Stimulated activated CD8-positive, alpha-beta memory T cell treated with anti-CD3 and anti-CD28 coated beads, Interleukin-15, amount 100 ng/mL, for 4 hours (primary cell): ENCODE results near the gene NOP10.
"Not testable (repeated sequence)": the region's sequence is repeated elsewhere in the genome, so short reads cannot be mapped to it uniquely, and the experiment has no call there.

Experiments
- DNase-seq, 2 donors: peaks; one replicate each; pipeline ENCODE4 v3.0.0-alpha.2; 2020; ENCODE audit warnings: low read depth in 2 of 2

Gene NOP10

DNA sequence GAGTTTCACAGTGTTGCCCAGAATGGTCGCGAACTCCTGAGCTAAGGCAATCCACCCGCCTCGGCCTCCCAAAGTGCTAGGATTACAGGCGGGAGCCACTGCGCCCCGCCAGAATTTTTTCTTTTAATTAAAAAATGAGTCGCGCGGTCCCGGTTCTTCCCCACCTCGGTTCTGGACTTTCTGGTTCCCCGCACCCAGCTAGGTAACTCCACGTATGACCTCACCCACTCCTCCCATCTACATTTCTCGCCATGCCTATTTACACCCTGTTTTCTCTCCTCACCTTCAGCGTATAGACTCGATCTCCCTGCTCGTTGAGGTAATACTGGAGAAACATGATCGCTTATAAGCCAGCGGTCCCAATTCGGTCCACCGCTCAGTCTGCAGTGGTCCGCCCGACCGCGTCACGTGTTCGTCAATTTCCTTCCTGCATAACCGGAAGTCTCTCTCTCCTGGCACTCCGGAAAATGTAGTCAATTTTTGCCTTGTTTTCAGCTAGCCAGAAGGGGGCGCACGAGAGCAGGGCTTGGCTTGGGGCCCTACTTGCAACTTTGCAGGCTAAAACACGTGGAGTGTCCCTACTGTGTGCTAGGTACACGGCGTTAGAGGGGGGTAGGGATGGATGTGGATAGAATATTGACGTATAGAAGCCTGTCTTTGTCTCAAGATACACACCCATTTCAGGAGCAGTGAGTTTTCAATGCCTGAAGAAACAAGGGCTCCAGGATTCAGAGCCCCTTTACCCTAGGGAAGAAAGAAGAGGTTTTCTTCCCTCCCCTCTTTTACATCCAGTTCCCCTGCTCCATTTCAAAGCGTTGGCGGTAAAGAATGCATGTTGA lies at the start of gene NOP10, which contains the start of gene NUTM1:
Gene NOP10 (minus strand): TSS at position 400 of the 839 bp plus-strand sequence. CDS start 63 bp downstream, at position 337.
Gene NUTM1 (plus strand): TSS at position 579 of the 839 bp plus-strand sequence. CDS start 382 bp downstream, outside the sequence.
- peak; percentile 83 to 88 for DNase-seq

GRCh38 chr15:34389594-34390086 lies 46.7 kb upstream of the NOP10 start:
- DNase-seq: not testable (repeated sequence)

DNA sequence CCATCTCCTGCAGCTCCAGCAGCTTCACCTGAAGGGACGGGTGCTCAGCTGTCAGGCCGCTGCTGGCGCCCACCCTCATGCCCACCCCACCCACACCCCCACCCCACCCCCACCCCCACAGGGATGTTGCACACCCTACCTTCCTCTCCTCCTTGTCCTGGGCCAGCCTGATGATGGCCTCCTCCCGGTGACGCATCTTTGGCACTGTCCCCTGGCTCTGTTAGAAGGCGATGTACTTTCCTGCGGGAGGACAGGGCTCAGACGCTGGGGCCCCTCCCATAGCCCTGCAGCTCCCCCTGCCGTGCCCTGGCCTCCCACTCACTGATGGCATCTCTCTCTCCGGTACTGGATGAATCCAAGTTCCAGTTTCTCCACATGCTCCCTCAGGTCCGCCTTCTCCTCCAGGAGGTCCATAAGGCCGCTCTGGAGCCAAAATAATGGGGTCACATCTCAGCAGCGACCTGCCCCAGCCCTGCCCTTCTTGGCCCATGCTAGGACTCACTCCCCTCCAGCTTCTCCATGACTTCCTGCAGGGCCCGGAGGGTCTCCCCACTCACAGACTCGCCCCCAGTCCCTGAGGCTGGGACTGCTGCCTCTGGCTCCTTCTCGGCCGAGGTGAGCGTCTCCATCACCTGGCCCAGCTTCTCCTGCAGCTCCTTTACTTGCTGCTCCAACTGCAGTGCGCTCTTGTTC lies 39.0 kb upstream of the NOP10 start:
- DNase-seq: not testable (repeated sequence)

DNA sequence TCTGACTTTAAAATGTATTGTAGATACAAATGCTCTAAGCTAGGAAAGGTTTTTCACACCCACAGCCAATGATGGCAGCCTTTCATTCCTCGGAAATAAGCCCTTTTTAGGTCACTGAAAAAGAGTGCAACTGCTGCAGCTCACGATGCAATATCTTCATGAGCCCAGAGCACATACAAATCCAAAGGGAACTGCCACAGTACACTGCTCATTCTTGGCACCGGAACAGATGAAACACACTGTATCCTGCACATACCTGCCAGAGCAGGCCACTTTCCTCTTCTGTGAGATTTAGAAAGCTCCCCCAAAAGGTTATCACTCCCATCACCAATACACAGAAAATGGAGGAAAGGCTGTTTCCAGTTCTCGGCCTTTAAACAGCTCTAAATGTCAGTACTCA lies 37.6 kb upstream of the NOP10 start:
- not testable (repeated sequence) for DNase-seq

DNA sequence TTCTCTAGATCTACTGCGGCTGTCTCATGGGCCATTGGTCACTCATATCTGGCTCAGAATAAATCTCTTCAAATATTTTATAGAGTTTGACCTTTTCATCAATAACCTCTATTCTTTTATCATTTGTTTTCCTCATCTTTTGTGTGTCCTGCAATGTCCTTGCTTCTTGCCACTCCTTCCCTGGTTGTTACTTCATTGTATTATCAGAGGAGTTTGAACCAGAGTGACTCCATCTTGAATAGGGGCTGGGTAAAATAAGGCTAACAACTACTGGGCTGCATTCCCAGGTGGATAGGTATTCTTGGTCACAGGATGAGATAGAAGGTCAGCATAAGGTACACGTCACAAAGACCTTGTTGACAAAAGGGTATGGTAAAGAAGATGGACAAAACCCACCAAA lies 33.9 kb upstream of the NOP10 start:
- no peak for DNase-seq

- not testable (repeated sequence) for DNase-seq
Observed at GRCh38 chr15:34375541-34375940, 32.6 kb upstream of the NOP10 start.

- no peak for DNase-seq
Observed at GRCh38 chr15:34374816-34375215, 31.9 kb upstream of the NOP10 start.

DNA sequence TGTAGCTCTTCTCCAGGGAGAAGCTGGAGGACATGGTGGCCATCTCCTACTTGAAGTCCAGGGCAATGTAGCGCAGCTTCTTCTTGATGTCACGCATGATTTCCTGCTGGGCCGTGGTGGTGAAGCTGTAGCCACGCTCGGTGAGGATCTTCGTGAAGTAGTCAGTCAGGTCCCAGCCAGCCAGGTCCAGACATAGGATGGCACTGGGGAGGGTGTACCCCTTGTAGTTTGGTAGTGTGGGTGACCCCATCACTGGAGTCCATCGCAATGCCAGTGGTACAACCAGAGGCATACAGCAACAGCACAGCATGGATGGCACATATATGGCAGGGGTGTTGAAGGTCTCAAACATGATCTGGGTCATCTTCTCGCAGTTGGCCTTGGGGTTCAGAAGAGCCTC lies 31.0 kb upstream of the NOP10 start:
- no peak for DNase-seq

- no peak for DNase-seq
Observed at GRCh38 chr15:34370643-34371042, 27.7 kb upstream of the NOP10 start.

GRCh38 chr15:34370129-34370528 lies 27.2 kb upstream of the NOP10 start:
- no peak for DNase-seq

DNA sequence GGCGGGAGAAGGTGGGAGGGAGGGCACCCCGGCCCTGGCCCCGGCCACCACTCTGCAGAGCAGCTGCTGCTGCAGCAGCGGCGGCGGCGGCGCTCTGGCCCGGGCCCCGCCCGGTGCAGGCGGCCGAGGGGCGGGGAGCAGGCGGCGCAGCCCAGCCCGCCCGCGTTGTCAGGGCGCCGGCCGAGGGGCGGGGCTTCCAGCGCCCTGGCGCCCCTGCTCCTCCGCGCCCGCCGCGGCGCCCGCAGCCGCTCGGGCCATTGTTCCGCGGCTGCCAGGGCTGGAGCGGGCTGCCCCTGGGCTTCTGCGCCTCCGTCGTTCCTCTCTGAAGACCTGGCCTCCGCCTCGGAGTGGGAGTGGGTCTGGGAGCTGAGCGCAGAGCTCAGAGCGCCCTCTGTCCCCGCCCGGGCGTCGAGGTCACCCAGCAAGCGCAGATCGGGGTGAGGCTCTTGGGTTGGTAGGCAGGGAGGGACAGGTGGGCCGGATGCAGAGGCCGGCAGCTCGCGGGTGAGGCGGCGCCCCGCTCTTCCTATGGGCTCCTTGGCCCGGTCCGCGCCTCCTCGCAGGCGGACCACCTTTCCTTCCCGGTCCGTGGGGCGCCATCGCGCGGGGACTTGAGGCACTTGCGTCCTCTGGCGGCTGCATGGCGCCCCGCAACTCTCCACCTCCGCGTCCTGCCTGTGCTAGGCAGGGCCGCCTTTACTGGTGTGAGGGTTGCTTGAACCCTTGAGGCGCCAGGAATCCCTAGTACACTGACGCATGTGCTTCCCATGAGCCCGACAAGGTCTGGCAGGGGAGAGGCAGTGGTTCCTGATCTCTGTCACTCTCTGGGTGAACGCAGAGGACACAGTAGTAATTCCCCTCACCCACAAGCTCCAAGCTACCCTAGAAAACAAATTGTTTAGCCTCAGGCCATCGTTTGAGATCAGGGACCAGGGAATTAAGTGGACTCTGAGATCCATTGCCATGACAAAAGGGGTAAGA lies 24.5 kb upstream of the NOP10 start, which contains the start of gene LPCAT4:
Gene LPCAT4 (minus strand): TSS at position 96 of the 981 bp plus-strand sequence. CDS start 96 bp downstream, outside the sequence.
- DNase-seq: peak; percentile 73 to 74

GRCh38 chr15:34366271-34367065 lies 23.5 kb upstream of the NOP10 start:
- peak in 1 of 2 donors; percentile 17 for DNase-seq

DNA sequence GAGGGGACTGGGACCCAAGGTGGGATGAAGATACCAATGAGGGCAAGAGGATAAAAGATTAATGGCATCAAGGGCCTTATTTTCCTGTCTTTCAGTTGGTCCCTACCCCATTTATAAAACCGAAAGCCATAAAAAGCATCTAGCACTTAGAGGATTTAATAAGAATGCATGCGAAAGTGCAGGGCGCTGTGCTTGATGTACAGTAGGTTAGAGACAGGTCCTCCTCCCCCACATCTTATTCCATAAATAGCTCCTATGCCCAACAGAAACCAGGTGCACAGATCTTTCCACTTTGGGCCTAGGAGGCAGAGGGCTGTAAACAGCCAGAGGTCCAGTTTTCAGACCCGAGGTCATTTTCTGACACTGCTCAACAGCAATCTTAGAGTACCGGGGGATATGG lies 22.9 kb upstream of the NOP10 start:
- no peak for DNase-seq

DNA sequence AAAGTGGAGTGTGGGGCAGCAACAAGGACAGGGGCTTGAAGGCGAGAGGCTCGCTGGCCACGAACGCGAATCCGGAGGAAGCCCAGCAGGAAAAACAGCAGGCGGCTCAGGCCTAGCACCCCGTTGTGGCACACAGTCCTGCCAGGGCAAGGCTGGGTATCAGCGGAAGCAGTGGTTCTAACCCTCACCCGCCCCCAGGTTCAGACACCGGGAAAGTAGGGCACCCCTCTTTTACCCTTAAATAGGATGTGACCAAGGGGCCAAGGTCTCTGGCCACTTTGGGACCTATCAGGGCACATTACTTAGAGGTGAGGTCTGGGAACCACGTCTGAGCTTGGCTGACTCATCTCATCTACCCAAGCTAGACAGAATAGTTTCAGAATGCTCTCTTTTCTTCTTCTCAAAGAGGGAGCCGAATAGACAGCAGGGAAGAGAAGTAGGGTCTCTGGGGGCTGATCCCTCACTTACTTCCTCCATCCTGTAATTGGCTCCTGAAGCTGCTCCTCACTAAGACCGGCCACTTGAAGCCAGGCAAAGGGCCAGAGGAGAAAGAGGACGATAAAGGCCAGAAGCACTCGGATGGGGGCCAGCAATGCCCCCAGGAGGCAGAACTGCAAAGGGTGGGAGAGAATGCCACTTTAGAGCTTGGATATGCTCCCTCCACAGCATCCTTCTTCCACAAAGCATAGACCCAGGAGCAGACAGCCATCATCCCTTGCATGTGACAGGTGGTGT lies 22.3 kb upstream of the NOP10 start:
- no peak for DNase-seq

- no peak for DNase-seq
Observed at GRCh38 chr15:34364041-34364440, 21.1 kb upstream of the NOP10 start.

- DNase-seq: no peak
Observed at GRCh38 chr15:34362047-34362773, 19.3 kb upstream of the NOP10 start.

DNA sequence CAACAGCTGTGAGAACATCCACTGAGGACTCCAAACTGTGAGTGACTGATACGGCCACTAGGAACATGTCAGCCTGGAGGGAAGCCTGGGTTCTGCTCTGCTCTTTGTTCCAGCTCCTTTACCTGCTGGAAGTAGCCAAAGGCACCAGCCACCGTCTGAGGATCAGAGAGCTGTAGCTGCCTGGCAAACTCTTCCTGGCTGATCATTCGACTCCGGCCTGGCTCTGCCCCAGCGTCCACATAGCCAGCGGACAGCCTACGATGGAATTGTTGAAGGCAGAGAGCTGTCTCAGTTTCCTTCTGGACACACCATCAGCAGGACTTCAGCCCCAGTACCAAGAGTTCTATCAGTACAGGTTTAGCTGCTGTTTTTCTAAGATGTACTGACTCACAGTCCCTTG lies 18.3 kb upstream of the NOP10 start:
- DNase-seq: no peak

DNA sequence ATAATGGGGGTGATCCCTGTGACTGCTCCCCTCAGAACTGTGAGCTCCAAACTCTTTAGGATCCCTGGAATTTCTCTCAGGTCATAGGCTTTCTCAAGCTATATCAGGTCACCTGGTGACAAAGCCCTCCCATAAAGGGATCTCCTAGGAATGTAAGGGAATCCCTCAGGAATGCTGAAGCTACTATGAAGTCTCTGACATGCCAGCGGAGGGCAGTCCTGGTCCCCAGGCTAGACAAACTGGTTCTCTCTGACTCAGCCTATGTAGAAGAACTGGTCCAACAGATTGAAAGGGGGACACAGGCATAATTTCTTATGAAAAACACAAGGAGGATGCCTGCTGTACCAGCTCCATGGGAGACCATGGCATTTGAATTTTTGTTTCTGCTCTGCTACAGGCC lies 17.4 kb upstream of the NOP10 start:
- DNase-seq: no peak

DNA sequence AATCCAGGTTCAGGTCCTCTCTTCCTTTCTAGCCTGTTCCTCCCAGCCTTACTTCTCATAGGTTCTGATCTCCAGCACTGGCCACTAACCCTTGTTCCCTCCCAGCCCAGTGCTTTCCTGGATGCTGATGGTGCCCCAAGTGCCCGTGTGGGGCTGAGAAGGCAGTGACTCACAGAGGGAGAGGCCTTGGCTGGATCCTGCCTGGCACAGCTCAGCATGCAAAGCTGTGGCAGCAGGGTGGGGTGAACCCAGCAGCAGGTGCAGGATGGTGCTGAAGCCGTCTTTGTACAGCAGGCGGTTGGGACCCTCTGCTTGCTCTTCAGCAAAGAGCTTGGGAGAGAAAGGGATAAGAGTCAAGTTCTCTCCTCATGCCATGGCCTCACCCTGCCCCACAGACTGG lies 16.5 kb upstream of the NOP10 start:
- DNase-seq: no peak
